Measurements from ENCODE around the gene SUSD4. TPM values are rescaled to one million over a fixed set of nuclear protein-coding genes. Genes with fewer than 3 reads are reported as not detected.

SUSD4 gene
- total and polyA plus RNA-seq, 2 of the 4 experiments (the other 2 are of a cell fraction) = 1.8 to 2.7 TPM

GRCh38 chr1:223176437-223176836 is 187.5 kb downstream of the SUSD4 start:
- DNase-seq (no peak), ATAC-seq (ENCODE audit: low read depth) (no peak)
- Histone ChIP-seq H3K4ac (ENCODE audit: low read depth, low read length) (no peak overlapping the region), H3K23ac (ENCODE audit: low read depth, low read length) (no peak overlapping the region), H3K4me2 (ENCODE audit: low read depth, low read length) (no peak overlapping the region), H3K36me3 (ENCODE audit: control insufficient read depth, insufficient read depth, low read length) (no peaks in the 10 kb centered on the region), H3K9me3 (ENCODE audit: control insufficient read depth, insufficient read depth, low read length) (no peaks in the 10 kb centered on the region), H2BK5ac (ENCODE audit: low read depth, low read length, poor library complexity, severe bottlenecking) (no peak overlapping the region), H3K27me3 (ENCODE audit: control insufficient read depth, insufficient read depth, low read length) (peaks cover 27% of the 10 kb centered on the region), H2BK20ac (ENCODE audit: low read depth, low read length) (no peak overlapping the region), H3K56ac (ENCODE audit: extremely low read depth, insufficient read depth, low read length) (no peak overlapping the region), H3K27ac (ENCODE audit: insufficient read depth, low read length) (no peak overlapping the region), H4K20me1 (ENCODE audit: insufficient read depth, low read length) (no peaks in the 10 kb centered on the region), H2AFZ (replicated peaks; ENCODE audit: low read length, poor library complexity) (no peak overlapping the region), H3K4me1 (ENCODE audit: control insufficient read depth, insufficient read depth, low read length) (no peaks in the 10 kb centered on the region), H3K14ac (replicated peaks; ENCODE audit: low read depth, low read length) (no peak overlapping the region), H4K5ac (ENCODE audit: low read depth, low read length) (no peak overlapping the region), H2BK120ac (ENCODE audit: low read depth, low read length) (no peak overlapping the region), H3K4me3 (ENCODE audit: insufficient read depth, low read depth, low read length) (no peak overlapping the region), H4K91ac (ENCODE audit: insufficient read depth, low read depth, low read length) (no peak overlapping the region), H3K79me1 (ENCODE audit: low read depth in 1 of 2, low read length in 2 of 2) (no peaks in the 10 kb centered on the region), H3K9me1 (ENCODE audit: insufficient read depth, low read length) (no peaks in the 10 kb centered on the region), H2BK15ac (ENCODE audit: low read depth, low read length) (no peak overlapping the region), H3K18ac (ENCODE audit: low read depth, low read length) (no peak overlapping the region), H2AK9ac (replicated peaks; ENCODE audit: low read depth, low read length, poor library complexity) (no peak overlapping the region), H4K8ac (ENCODE audit: low read depth in 2 of 2, low read length in 2 of 2) (no peak overlapping the region), H3K9ac (ENCODE audit: low read depth, low read length) (no peak overlapping the region), H2AK5ac (ENCODE audit: low read depth, low read length) (no peak overlapping the region)
- ChIA-PET POLR2A (ENCODE audit: unreplicated experiment) (no interaction called here), CTCF (no interaction called here)
- in situ Hi-C loops (cut with MboI; ENCODE audit: low sequenced_read_pairs) = no loop called here
- dilution Hi-C loops (cut with HindIII; ENCODE audit: low sequenced_read_pairs, unreplicated experiment) = no loop called here
- intact Hi-C loops (cut with micrococcal nuclease) = no loop called here
- no CpG with 5 or more reads among the region's 3 CpGs for WGBS, 2 experiments (ENCODE audit: extremely low coverage in 2 of 2, insufficient read length in 1 of 2)
- TF ChIP-seq RFX5 (IDR thresholded peaks at IDR 0.05; ENCODE audit: low read depth, low read length) = no peak
- no peak for TF ChIP-seq CEBPB (IDR thresholded peaks at IDR 0.05; ENCODE audit: low read depth, low read length)
- TF ChIP-seq FOS (IDR thresholded peaks at IDR 0.05; ENCODE audit: low read depth, low read length) = no peak
- TF ChIP-seq RAD21 (IDR thresholded peaks at IDR 0.05; ENCODE audit: low read length) = no peak
- TF ChIP-seq RCOR1 (IDR thresholded peaks at IDR 0.05; ENCODE audit: insufficient replicate concordance, low read length) = no peak
- no peak for TF ChIP-seq MAZ (IDR thresholded peaks at IDR 0.05; ENCODE audit: borderline replicate concordance, low read depth, low read length)
- TF ChIP-seq ELK1 (IDR thresholded peaks at IDR 0.05; ENCODE audit: borderline replicate concordance, low read depth, low read length) = no peak
- TF ChIP-seq BHLHE40 (IDR thresholded peaks at IDR 0.05; ENCODE audit: low read depth, low read length) = no peak
- TF ChIP-seq NFE2L2 (IDR thresholded peaks at IDR 0.05; ENCODE audit: low read depth, low read length) = no peak
- TF ChIP-seq POLR2A (IDR thresholded peaks at IDR 0.05; ENCODE audit: low read depth, low read length) = no peak
- TF ChIP-seq, protein P1, sequence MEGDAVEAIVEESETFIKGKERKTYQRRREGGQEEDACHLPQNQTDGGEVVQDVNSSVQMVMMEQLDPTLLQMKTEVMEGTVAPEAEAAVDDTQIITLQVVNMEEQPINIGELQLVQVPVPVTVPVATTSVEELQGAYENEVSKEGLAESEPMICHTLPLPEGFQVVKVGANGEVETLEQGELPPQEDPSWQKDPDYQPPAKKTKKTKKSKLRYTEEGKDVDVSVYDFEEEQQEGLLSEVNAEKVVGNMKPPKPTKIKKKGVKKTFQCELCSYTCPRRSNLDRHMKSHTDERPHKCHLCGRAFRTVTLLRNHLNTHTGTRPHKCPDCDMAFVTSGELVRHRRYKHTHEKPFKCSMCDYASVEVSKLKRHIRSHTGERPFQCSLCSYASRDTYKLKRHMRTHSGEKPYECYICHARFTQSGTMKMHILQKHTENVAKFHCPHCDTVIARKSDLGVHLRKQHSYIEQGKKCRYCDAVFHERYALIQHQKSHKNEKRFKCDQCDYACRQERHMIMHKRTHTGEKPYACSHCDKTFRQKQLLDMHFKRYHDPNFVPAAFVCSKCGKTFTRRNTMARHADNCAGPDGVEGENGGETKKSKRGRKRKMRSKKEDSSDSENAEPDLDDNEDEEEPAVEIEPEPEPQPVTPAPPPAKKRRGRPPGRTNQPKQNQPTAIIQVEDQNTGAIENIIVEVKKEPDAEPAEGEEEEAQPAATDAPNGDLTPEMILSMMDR (conservative IDR thresholded peaks at IDR 0.05; ENCODE audit: low read depth, low read length) = no peak
- no peak for TF ChIP-seq MAFK (IDR thresholded peaks at IDR 0.05; ENCODE audit: low read depth, low read length)
- no peak for TF ChIP-seq CHD1 (IDR thresholded peaks at IDR 0.05; ENCODE audit: low read depth, low read length)
- no peak for TF ChIP-seq MXI1 (IDR thresholded peaks at IDR 0.05; ENCODE audit: borderline replicate concordance, low read depth, low read length)
- TF ChIP-seq, protein P2, sequence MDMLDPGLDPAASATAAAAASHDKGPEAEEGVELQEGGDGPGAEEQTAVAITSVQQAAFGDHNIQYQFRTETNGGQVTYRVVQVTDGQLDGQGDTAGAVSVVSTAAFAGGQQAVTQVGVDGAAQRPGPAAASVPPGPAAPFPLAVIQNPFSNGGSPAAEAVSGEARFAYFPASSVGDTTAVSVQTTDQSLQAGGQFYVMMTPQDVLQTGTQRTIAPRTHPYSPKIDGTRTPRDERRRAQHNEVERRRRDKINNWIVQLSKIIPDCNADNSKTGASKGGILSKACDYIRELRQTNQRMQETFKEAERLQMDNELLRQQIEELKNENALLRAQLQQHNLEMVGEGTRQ (IDR thresholded peaks at IDR 0.05; ENCODE audit: low read depth, low read length) = no peak
- no peak for TF ChIP-seq SMC3 (IDR thresholded peaks at IDR 0.05; ENCODE audit: low read depth, low read length)
- BruUV-seq (replicated peaks) = no TSS peak
